Heart right ventricle (tissue), 16 donors: ENCODE measurements around the gene TET3. TPM values are rescaled to one million over a fixed set of nuclear protein-coding genes. Genes with fewer than 3 reads are reported as not detected.

ENCODE experiments used
- ATAC-seq, 8 donors: fragments of 200-7000 bp; cut with Tn5 transposase; one replicate each; pipeline ENCODE4 v1.9.1; 2020; ENCODE audit warnings: mild to moderate bottlenecking in 8 of 8, moderate library complexity in 8 of 8, moderate number of reproducible peaks in 1 of 8
- DNase-seq, 2 donors: peaks; one replicate each; pipeline ENCODE4 v3.0.0-alpha.2; 2020
- H3K27ac ChIP-seq, 10 donors: fragments of 200-600 bp; sonication (generic) in 2 of 10; one replicate each; pipeline versions ENCODE4 v1.5.0 to v1.8.0; 2020 to 2022; ENCODE audit warnings: mild to moderate bottlenecking in 3 of 10
- H3K27me3 ChIP-seq, 7 donors: fragments of 200-600 bp; one replicate each; pipeline ENCODE4 v1.8.0; 2021 to 2022; ENCODE audit warnings: mild to moderate bottlenecking in 2 of 7
- H3K36me3 ChIP-seq, 9 donors: fragments of 200-600 bp; sonication (generic) in 1 of 9; one replicate each; pipeline versions ENCODE4 v1.5.0 to v1.8.0; 2020 to 2022; ENCODE audit warnings: mild to moderate bottlenecking in 2 of 9
- H3K4me1 ChIP-seq, 9 donors: fragments of 200-600 bp; sonication (generic) in 1 of 9; one replicate each; pipeline versions ENCODE4 v1.5.0 to v1.8.0; 2020 to 2022; ENCODE audit warnings: mild to moderate bottlenecking in 4 of 9
- H3K4me3 ChIP-seq, 10 donors: fragments of 200-600 bp; sonication (generic) in 2 of 10; one replicate each; pipeline versions ENCODE4 v1.5.0 to v1.8.0; 2020 to 2022; ENCODE audit warnings: mild to moderate bottlenecking in 7 of 10, moderate library complexity in 2 of 10
- H3K9me3 ChIP-seq, 11 donors: fragments of 200-600 bp in 10 of 11; sonication (generic) in 2 of 11; one replicate each; pipeline versions ENCODE4 v1.5.0 to v1.8.0; 2013 to 2022; ENCODE audit warnings: mild to moderate bottlenecking in 2 of 11, control low read depth in 1 of 11, moderate library complexity in 1 of 11
- WGBS, 2 donors: extraction: QIAGEN DNeasy Blood & Tissue Kit; methylation state at CpG; one replicate each; pipeline ENCODE4 v1.1.7; 2013; ENCODE audit warnings: inconsistent platforms in 1 of 2; 5-methylcytosine and 5-hydroxymethylcytosine counted together
- intact Hi-C, 10 donors: fragments of 100-400 bp; cut with DNase I; formaldehyde crosslinking; loops; one replicate each; pipeline versions ENCODE4 v1.11.1 to v1.14.2; 2022
- polyA plus RNA-seq, 2 donors: library from polyadenylated mRNA; stranded (reverse); fragments of 200-250 nt; gene quantifications; one replicate each; pipeline ENCODE4 v1.2.3, GENCODE V29; 2013
- total RNA-seq, 10 donors: library from RNA; stranded (reverse); fragmentation: NEBNext Ultra II Directional in 3 of 10; extraction: Animal tissue kit (Norgen Biotek cat#: 25700) in 3 of 10; gene quantifications; one replicate each; pipeline versions ENCODE4 v1.2.1 to v1.2.4, GENCODE V29; 2021 to 2023
- TF ChIP-seq, protein P1 (sequence below), 9 donors: fragments of 200-600 bp; sonication (generic) in 2 of 9; IDR thresholded peaks; one replicate each; pipeline versions ENCODE4 v1.5.0 to v1.8.0; 2021 to 2022; ENCODE audit warnings: antibody characterized with exemption in 9 of 9, mild to moderate bottlenecking in 5 of 9, moderate library complexity in 1 of 9
- donor health status: Arrhythmogenic right ventricular cardiomyopathy.
- donor health status: ischemic (EF 13 %, LVEDD 7.1; RV severe dilation, severe dysfunction).
- donor health status: healthy with polysubstance abuse.
- donor health status: DM: no; HTN: yes; CAD: no.
- donor health status: DM: no; HTN: no; CAD: no.
- donor health status: ischemic (EF 25% LVEDD 6.9; RV normal size, moderate dysfunction).
- donor health status: ischemic (EF 25% LVEDD 5.7; RV mildly dilated, moderate dysfunction).
- donor health status: healthy.
- donor health status: DM: yes; HTN: yes; CAD: no.
- donor health status: Ischemic cardiomyopathy.
- donor health status: ischemic (EF 35%, LVEDD 5.7; RV mildly dilated, moderate dysfunction).
- donor health status: nonischemic (EF 11% LVEDD 7.7; RV severe dilation, severe dysfunction).
- donor health status: DM: yes; HTN: yes; CAD: no.
- donor health status: PGD.
- donor health status: ischemic (EF 29% LVEDD 5.4; RV normal size, mild dysfunction).
- donor health status: nonischemic (EF 23%, LVEDD 6.1; RV moderate dilation, normal function).

TET3 gene
- total and polyA plus RNA-seq, 12 donors, result 1.1 to 8.0 (median 2.7) TPM

DNA sequence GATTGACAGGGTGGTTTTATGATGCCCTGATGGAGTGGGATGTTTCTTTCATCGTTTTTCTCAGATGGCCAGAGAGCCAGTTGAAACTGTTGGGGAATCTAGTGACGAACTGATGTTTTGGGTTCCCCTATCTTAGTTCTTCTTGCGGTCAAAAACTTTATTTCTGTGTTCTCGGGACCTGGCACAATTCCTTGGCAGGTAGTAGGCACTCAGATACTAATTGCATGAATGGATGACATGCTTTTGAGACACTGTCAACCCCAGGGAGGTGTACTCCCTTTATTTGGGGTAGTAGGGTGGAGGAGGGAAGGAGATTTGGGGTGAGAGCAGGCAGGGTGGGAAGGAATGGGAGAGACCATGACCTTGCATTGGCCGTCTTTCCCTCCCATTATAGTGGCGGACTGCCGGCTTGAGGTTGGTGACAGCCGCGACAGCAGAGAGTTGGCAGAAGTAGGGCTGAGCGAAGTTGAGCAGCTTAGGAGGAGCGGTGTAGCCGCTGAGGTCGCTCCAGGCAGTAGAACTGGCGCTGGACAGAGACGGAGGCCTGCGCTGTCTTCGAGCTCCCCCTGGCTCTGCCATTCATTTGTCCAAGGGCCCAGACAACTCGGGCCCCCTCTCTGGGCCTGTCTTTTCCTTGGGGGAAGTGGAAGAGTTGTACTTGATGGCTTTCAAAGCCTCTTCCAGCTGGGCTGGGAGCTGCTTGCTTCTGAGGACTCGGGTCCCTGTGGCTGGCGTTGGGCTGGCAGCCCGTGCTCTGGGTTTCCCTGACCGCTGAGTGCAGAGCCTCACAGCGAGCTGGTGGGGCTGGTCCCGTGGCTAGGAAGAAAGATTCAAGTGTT is 2.6 kb downstream of the TET3 start:
- peak; percentile 59 to 80 (median 74) for ATAC-seq
- H3K9me3 ChIP-seq, result no peaks in the 10 kb centered on the region
- intact Hi-C loops, result loop anchor here in 5 of 10 donors (5.0 to 10.0 kb wide), 4 partner anchors 60 to 163 kb away; partner anchors contain the start of genes DGUOK (in 2 of the 5) and STAMBP (in 2 of the 5)
- WGBS, 2 donors, result 32 to 37% methylated on average over 24 of the region's 24 CpGs
- H3K27me3 ChIP-seq, result no peaks in the 10 kb centered on the region
- peak overlapping the region in 7 of 10 donors; percentile 2 to 67 (median 22) for H3K4me3 ChIP-seq
- H3K36me3 ChIP-seq, result peaks cover 0 to 14% (median 0%) of the 10 kb centered on the region in 9 donors
- peak in 1 of 2 donors; percentile 55 for DNase-seq
- peaks cover 12 to 65% (median 47%) of the 10 kb centered on the region in 9 donors for H3K4me1 ChIP-seq
- peak overlapping the region in 4 of 10 donors; percentile 5 to 95 (median 20) for H3K27ac ChIP-seq
- TF ChIP-seq, protein P1, sequence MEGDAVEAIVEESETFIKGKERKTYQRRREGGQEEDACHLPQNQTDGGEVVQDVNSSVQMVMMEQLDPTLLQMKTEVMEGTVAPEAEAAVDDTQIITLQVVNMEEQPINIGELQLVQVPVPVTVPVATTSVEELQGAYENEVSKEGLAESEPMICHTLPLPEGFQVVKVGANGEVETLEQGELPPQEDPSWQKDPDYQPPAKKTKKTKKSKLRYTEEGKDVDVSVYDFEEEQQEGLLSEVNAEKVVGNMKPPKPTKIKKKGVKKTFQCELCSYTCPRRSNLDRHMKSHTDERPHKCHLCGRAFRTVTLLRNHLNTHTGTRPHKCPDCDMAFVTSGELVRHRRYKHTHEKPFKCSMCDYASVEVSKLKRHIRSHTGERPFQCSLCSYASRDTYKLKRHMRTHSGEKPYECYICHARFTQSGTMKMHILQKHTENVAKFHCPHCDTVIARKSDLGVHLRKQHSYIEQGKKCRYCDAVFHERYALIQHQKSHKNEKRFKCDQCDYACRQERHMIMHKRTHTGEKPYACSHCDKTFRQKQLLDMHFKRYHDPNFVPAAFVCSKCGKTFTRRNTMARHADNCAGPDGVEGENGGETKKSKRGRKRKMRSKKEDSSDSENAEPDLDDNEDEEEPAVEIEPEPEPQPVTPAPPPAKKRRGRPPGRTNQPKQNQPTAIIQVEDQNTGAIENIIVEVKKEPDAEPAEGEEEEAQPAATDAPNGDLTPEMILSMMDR (IDR thresholded peaks at IDR 0.05), result peak in 8 of 9 donors; percentile 14 to 60 (median 50)

DNA sequence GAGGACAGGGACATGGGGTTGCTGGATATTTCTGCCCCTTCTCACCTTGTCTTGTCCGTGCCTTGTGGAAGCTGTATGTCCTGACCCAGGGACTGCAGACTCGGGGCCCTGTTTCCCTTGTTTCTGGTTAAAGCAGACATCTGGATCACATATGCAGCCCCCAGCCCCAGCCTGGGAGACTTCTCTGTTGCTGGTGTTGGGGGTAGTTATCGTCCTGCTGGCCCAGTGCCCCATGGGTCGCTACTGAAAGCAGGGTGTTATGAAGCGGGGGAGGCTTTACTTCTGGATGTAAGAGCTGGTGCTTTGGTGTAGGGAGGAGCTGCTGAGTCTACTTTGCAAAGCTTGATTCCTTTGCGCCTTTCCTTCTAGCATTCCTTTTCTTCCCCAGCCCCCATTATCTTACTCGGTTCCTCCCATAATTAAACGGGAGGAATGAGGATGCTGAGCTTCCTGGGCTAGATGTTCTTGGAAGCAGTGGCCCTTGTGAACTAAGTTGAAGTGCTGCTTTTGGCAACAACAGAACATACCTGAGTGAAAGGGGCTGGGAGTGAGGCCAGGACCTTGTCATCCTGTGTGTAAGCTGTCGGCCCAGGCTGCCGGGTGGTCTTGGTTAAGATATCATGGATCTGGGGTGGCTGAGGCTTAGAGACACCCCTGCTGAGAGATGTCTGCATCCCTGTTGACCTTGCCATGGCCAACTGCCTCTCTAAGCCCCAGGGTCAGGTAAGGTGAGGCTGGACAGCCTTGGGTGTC is 3.4 kb downstream of the TET3 start:
- TF ChIP-seq, protein P1 (IDR thresholded peaks at IDR 0.05), result no peak
- peaks cover 12 to 66% (median 42%) of the 10 kb centered on the region in 9 donors for H3K4me1 ChIP-seq
- H3K27me3 ChIP-seq, result no peaks in the 10 kb centered on the region
- intact Hi-C loops, result loop anchor here in 5 of 10 donors (5.0 to 10.0 kb wide), 4 partner anchors 61 to 163 kb away; partner anchors contain the start of genes DGUOK (in 2 of the 5) and STAMBP (in 2 of the 5)
- DNase-seq (no peak), ATAC-seq (no peak)
- no peaks in the 10 kb centered on the region for H3K9me3 ChIP-seq
- peak overlapping the region in 7 of 10 donors; percentile 2 to 67 (median 22) for H3K4me3 ChIP-seq
- peak overlapping the region in 2 of 10 donors; percentile 28 to 95 for H3K27ac ChIP-seq
- peaks cover 0 to 17% (median 0%) of the 10 kb centered on the region in 9 donors for H3K36me3 ChIP-seq
- WGBS, 2 donors, result 47 to 59% methylated on average over 10 of the region's 10 CpGs

DNA sequence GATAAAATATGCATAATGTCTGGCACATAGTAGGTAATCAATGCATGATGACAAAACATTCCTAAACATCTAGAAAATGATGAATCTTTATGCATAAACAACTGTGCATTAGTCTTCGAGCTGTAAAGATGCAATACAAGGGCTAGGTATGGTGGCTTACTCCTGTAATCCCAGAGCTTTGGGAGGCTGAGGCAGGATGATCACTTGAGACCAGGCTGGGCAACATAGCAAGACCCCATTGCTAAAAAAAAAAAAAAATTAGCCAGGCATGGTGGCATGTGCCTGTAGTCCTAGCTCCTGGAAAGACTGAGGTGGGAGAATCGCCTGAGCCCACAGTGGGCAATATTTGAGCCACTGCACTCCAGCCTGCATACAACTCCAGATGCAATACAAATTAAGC is 5.3 kb downstream of the TET3 start:
- DNase-seq (no peak), ATAC-seq (no peak)
- H3K4me1 ChIP-seq, result peaks cover 6 to 65% (median 30%) of the 10 kb centered on the region in 9 donors
- no peaks in the 10 kb centered on the region for H3K9me3 ChIP-seq
- H3K4me3 ChIP-seq, result no peak overlapping the region
- no peak overlapping the region for H3K27ac ChIP-seq
- H3K27me3 ChIP-seq, result no peaks in the 10 kb centered on the region
- WGBS, 2 donors, result 96% methylated on average over 2 of the region's 2 CpGs
- TF ChIP-seq, protein P1 (IDR thresholded peaks at IDR 0.05), result no peak
- intact Hi-C loops, result loop anchor here in 5 of 10 donors (5.0 to 10.0 kb wide), 4 partner anchors 63 to 165 kb away; partner anchors contain the start of genes DGUOK (in 2 of the 5) and STAMBP (in 2 of the 5)
- H3K36me3 ChIP-seq, result peaks cover 0 to 18% (median 0%) of the 10 kb centered on the region in 9 donors

DNA sequence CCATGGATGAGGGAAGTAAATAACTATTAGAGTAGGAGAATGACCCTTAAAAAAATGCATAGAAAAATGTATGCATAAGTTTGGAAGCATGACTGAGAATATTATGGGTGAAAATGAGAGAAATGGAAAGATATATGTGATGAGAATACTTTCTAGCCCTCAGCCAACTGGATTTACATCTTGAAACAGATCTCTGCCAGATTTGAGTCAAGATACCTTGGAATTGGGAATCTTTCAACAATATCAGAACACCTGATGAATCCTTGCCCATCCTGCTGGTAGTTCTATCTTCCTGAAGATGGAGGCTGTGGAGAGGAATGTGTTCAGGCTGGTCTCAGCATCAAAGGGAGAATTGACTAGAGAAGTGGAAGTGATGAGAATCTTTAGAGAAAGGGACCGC is 5.8 kb downstream of the TET3 start:
- Histone ChIP-seq H3K4me1 (peaks cover 6 to 65% (median 30%) of the 10 kb centered on the region in 9 donors), H3K4me3 (no peak overlapping the region), H3K36me3 (peaks cover 0 to 18% (median 0%) of the 10 kb centered on the region in 9 donors), H3K27me3 (no peaks in the 10 kb centered on the region), H3K9me3 (no peaks in the 10 kb centered on the region), H3K27ac (no peak overlapping the region)
- intact Hi-C loops, result no loop called here
- WGBS, 2 donors, result 98 to 100% methylated on average over 1 of the region's 1 CpG
- TF ChIP-seq, protein P1 (IDR thresholded peaks at IDR 0.05), result no peak
- ATAC-seq (no peak), DNase-seq (no peak)
